IPS-15b (cell line): ENCODE data around the gene DNAJC4.
"Not testable (repeated sequence)": the region's sequence is repeated elsewhere in the genome, so short reads cannot be mapped to it uniquely, and the experiment has no call there.

ENCODE experiments used
- H3K27me3 ChIP-seq: one replicate; pipeline ENCODE4 v1.6.1; 2013; ENCODE audit warnings: low read length; ENCODE audit not compliant: control insufficient read depth, insufficient read depth
- H3K36me3 ChIP-seq: one replicate; pipeline ENCODE4 v1.6.1; 2013; ENCODE audit warnings: low read length; ENCODE audit not compliant: control insufficient read depth, insufficient read depth
- H3K4me1 ChIP-seq: one replicate; pipeline ENCODE4 v1.6.1; 2013; ENCODE audit warnings: mild to moderate bottlenecking, low read length; ENCODE audit not compliant: control insufficient read depth, insufficient read depth
- H3K4me3 ChIP-seq: one replicate; pipeline ENCODE4 v1.5.1; 2013; ENCODE audit warnings: low read depth, low read length
- H3K9ac ChIP-seq: one replicate; pipeline ENCODE4 v1.6.1; 2013; ENCODE audit warnings: low read depth, mild to moderate bottlenecking, low read length
- H3K9me3 ChIP-seq: one replicate; pipeline ENCODE4 v1.6.1; 2013; ENCODE audit warnings: mild to moderate bottlenecking, low read length; ENCODE audit not compliant: control insufficient read depth, insufficient read depth

DNAJC4 gene

GRCh38 chr11:64243236-64243854 lies 13.0 kb downstream of the DNAJC4 start:
- H3K9ac ChIP-seq, result no peak overlapping the region
- H3K9me3 ChIP-seq, result no peaks in the 10 kb centered on the region
- H3K36me3 ChIP-seq, result peaks cover 16% of the 10 kb centered on the region
- no peak overlapping the region for H3K4me3 ChIP-seq
- no peaks in the 10 kb centered on the region for H3K27me3 ChIP-seq
- H3K4me1 ChIP-seq, result peaks cover 11% of the 10 kb centered on the region

DNA sequence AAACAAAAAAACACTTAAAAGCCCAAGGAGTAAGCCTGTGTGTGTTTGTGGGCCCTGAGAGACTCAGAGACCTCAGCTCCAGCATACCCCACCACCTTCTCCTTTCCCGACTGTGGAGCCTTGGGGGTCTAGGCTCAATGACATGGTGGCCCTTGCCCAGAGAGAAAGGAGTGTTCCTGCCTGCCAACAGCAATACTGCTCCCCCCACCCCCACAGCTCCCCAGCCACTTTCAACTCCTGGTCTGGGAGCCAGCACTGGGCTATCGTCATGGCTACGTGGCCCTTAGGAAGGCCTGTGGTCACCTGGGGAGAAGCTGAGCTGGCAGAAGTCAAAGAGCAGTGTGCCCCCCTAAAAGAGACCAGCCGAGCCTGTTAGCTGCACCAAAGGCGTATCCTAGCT lies 13.8 kb downstream of the DNAJC4 start:
- H3K4me3 ChIP-seq, result no peak overlapping the region
- H3K27me3 ChIP-seq, result no peaks in the 10 kb centered on the region
- H3K4me1 ChIP-seq, result peaks cover 18% of the 10 kb centered on the region
- peaks cover 16% of the 10 kb centered on the region for H3K36me3 ChIP-seq
- no peaks in the 10 kb centered on the region for H3K9me3 ChIP-seq
- H3K9ac ChIP-seq, result no peak overlapping the region

GRCh38 chr11:64244966-64245365 lies 14.6 kb downstream of the DNAJC4 start:
- H3K27me3 ChIP-seq, result no peaks in the 10 kb centered on the region
- H3K4me3 ChIP-seq, result peak overlapping the region; percentile 85
- peaks cover 16% of the 10 kb centered on the region for H3K36me3 ChIP-seq
- H3K4me1 ChIP-seq, result peaks cover 24% of the 10 kb centered on the region
- H3K9me3 ChIP-seq, result no peaks in the 10 kb centered on the region
- H3K9ac ChIP-seq, result peak overlapping the region; percentile 47

DNA sequence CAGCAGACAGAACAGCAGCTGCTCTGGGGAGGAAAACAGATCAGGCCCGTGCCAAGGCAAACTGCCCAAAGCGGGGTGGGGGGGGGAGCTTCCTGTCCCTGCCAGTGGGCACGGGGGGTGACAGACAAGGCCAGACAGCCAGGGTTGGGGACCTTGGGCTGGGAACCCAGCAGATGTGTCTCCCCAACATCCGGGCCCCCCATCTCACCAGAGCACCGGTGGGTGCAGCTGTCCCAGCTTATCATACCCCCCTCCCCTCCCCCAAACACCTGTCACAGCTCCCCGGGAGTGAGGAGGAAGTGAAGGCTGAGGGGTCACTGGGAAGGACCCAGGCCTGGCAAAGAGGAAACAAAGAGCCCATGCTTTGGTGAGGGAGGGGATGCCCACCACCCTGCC lies 15.1 kb downstream of the DNAJC4 start:
- H3K4me1 ChIP-seq, result peaks cover 28% of the 10 kb centered on the region
- peaks cover 16% of the 10 kb centered on the region for H3K36me3 ChIP-seq
- peak overlapping the region; percentile 76 for H3K9ac ChIP-seq
- H3K9me3 ChIP-seq, result no peaks in the 10 kb centered on the region
- H3K4me3 ChIP-seq, result peak overlapping the region; percentile 85
- no peaks in the 10 kb centered on the region for H3K27me3 ChIP-seq

DNA sequence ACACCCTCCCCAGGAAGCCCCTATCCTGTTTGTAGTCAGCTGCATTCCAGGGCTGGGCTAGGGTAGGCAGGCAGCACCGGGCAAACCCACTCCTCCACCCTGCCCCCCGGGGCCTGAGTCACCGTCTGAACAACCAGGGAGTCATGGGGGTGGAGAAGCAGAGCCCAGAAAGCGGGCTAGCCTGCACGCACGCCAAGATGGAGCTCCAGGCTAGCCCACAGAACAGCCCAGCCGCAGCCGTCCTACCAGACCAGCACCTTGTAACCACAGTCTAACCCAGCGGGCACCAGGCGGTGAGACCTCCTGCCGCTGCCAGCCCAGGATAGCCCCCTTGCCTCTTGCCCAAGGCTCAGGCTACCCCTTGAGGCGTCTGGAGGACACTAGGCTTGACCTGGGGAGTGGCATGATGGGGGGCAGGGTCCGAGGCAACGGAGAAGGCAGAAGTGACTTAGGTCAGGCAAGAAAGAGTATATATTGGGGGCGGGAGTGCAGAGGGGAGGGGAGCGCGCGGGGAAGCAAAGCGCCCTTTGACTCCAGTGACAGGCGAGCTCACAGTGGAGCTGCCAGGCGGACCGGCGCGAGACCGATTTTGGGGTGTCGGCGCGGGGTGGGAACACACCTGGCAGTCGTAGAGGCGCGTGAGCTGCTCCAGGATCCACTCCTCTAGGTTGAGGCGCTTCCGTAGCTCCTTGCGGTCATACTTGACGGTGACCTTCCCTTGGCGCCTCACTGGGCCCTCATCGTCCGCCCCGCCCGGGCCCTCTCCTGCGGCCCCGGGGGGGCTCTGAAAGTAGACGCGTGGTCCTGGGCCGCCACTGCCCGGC lies 15.7 kb downstream of the DNAJC4 start:
- Histone ChIP-seq H3K36me3 (peaks cover 16% of the 10 kb centered on the region), H3K4me1 (peaks cover 31% of the 10 kb centered on the region), H3K9me3 (no peaks in the 10 kb centered on the region), H3K27me3 (no peaks in the 10 kb centered on the region), H3K9ac (peak overlapping the region; percentile 76), H3K4me3 (peak overlapping the region; percentile 85)

DNA sequence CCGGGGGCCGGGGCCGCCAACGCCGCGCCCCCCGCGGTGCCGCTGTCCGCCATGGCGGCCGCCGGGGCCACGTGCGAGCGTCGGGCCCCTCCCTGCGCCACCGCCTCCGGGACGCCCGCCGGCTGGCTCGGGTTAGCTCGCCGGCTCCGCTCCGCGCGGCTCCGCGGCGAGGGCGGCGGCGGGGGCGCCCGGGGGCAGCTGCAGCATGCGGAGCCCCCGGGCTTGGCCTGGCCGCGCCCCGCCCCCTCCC lies 16.2 kb downstream of the DNAJC4 start:
- Histone ChIP-seq H3K36me3 (peaks cover 16% of the 10 kb centered on the region), H3K4me1 (peaks cover 31% of the 10 kb centered on the region), H3K4me3 (peak overlapping the region; percentile 85)
- not testable (repeated sequence) for H3K9me3 ChIP-seq, H3K9ac ChIP-seq, H3K27me3 ChIP-seq

DNA sequence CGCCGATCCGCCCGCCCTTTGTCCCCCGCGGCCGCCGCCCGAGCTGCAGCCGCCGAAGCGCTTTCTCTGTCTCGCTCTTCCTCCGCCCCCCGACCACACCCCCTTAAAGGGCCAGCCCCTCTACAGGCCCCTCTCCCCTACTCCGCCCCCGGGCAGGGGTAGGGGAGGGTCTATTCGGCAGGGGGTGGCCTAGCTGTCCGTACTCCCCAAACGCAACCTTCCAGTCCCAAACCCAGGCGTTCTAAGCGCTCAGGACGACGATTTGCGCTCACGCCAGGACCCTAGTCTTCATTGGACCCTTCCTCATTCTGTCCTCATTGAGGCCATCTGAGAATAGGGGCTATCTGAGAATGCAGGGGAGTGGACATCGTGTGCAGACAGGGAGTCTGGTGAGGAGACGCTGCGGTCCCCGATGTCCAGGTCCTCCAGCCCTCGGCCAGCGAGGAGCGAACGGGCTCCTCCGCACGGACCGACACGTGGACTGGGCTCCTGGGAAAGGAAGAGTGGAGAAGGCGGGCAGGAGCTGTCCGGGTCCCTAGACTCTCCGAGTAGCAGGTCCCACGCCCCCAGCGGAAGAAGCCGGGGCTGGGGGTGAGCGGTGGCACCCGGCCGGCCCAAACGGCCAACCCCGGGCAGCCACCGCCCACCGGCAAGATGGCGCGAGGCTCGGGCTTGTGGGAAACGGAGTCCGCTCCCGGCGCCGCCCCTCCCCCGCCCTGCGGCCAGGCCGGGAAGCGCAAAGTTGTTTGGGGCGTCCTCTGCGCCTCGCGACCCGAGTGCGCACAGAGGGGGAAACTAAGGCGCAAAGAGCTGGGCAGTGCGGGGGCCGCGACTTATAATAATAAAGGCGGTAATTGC lies 16.8 kb downstream of the DNAJC4 start, which contains the start of gene PPP1R14B:
Gene PPP1R14B (minus strand): TSS at position 73 of the 858 bp plus-strand sequence. CDS start 270 bp downstream, outside the sequence.
- H3K27me3 ChIP-seq, result no peaks in the 10 kb centered on the region
- H3K9ac ChIP-seq, result peak within 1 kb of the TSS; percentile 83
- H3K4me3 ChIP-seq, result peak within 1 kb of the TSS; percentile 93
- H3K36me3 ChIP-seq, result peaks cover 16% of the 10 kb centered on the region
- H3K4me1 ChIP-seq, result peaks cover 31% of the 10 kb centered on the region
- H3K9me3 ChIP-seq, result no peaks in the 10 kb centered on the region

GRCh38 chr11:64247729-64248531 lies 17.6 kb downstream of the DNAJC4 start:
- Histone ChIP-seq H3K36me3 (peaks cover 19% of the 10 kb centered on the region), H3K27me3 (no peaks in the 10 kb centered on the region), H3K9me3 (no peaks in the 10 kb centered on the region), H3K4me1 (peaks cover 28% of the 10 kb centered on the region), H3K9ac (no peak overlapping the region), H3K4me3 (peak overlapping the region; percentile 93)

DNA sequence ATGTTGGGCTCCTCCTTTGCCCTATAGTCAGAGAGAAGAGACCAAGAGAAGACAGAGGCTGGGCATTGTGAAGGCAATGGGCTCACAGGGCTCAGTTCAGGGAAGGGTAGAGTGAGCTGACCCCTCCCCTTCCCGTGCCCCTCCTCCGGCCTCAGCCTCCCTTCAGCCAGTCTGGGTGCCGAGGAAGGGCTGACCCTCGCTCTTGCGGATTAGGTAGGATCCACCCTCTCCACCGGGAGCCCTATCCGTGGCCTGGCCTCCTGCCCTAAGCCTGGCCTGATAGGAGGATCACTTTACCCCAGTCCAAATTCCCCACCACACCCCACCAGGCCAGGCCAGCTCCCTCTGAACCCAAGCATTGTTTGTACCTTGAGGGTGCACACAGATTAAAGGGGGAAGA lies 18.2 kb downstream of the DNAJC4 start:
- Histone ChIP-seq H3K4me3 (peak overlapping the region; percentile 6), H3K36me3 (peaks cover 19% of the 10 kb centered on the region), H3K9me3 (no peaks in the 10 kb centered on the region), H3K4me1 (peaks cover 33% of the 10 kb centered on the region), H3K9ac (no peak overlapping the region), H3K27me3 (no peaks in the 10 kb centered on the region)

DNA sequence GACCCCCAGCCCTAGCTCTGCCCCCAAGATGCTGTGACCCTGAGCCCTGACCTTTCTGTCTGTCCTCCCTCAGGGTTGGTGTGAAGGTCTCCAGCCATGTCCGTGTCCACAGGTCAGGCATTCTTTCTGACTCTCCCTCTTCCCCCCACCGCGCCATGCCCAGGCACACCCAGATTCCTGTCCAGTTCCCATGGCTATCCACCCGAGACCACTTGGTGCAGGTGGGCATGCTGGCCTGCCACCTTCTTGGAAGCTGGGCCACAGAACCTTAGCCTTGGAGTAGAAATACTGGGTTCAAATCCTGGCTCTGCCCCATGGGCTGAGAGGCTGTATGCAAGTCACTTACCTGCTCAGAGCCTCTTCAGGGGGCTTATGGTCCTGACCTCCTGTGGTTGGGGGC lies 18.7 kb downstream of the DNAJC4 start:
- peaks cover 33% of the 10 kb centered on the region for H3K4me1 ChIP-seq
- no peaks in the 10 kb centered on the region for H3K9me3 ChIP-seq
- H3K36me3 ChIP-seq, result peaks cover 16% of the 10 kb centered on the region
- no peak overlapping the region for H3K9ac ChIP-seq
- peak overlapping the region; percentile 6 for H3K4me3 ChIP-seq
- H3K27me3 ChIP-seq, result no peaks in the 10 kb centered on the region
